Raji (cell line): ENCODE data around the gene PLCH1.

Experiments used
- POLR2A ChIP-seq: IDR thresholded peaks from 2 replicates; pipeline ENCODE4 v1.6.1; 2011; ENCODE audit warnings: low read depth, low read length, control low read depth; ENCODE audit not compliant: insufficient read depth

The PLCH1 gene

DNA sequence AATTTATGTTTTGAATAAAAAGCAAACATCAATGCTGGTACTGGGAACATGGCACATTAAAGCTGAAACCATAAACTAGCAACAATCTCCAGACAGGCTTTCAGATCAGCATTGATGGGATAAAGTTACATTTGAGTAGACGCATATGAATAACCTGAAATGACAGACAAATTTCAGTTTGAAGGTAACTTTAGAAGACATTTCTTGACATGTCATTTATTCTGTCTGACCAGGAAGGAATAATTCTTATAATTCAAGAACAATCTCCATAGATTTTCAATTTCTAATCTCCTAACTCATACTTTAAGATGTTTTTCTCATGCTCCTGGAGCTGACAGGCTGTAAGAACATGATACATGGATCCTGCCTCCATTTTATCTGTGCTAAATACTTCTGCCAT, 69.8 kb downstream of the PLCH1 start:
- no peak for TF ChIP-seq POLR2A

DNA sequence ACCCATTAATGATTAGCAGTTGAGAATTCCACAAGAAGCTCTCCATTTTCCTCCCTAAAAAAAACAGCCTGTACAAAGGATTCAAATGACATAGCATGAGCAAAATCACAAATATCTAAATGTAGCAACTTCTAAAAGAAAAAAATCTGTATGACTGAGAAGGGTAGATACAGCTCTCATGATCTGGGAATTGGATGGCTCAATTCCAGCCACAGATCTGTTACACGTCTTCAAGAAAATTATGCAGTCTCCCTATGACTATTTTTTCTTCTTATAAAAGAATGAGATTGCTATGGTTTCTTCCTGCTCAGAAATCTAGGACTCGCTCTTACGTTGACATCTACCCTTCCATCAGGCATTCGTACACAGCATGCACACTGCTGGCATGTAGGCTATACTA, 71.5 kb downstream of the PLCH1 start:
- no peak for TF ChIP-seq POLR2A

DNA sequence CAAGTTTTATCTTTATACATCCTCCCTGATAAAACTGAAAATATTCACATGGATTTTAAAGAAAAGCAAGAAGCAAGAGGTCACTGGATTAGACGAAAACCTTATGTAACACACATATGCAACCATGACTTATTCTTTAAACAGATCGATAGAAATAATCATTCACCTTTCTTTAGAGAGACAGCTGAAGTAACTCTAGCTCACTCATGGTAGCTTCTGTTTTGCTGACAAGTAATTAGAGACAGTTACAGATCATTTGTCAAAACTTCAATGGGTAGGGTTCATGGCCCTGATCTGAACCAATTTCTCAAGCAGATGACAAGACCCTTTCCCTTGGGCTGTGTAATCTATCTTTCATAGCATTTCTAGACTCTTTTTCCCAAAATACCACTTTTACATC, 74.5 kb downstream of the PLCH1 start:
- TF ChIP-seq POLR2A: no peak

DNA sequence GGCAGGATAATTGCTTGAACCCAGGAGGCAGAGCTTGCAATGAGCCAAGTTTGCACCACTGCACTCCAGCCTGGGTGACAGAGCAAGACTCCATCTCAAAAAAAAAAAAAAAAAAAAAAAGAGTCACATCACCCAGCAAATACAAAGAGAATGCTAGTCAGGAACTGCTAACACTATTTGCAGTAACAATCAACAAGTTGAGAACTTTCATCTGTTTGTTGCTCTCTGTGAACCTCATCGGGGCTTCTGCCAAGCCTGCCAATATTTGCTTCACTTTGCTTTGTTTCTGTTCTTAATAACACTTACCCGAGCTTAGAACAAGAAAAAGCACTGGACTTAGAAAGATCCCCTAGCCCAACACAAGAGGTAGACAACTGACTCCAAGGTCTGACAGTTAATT, 76.9 kb downstream of the PLCH1 start:
- TF ChIP-seq POLR2A: no peak

DNA sequence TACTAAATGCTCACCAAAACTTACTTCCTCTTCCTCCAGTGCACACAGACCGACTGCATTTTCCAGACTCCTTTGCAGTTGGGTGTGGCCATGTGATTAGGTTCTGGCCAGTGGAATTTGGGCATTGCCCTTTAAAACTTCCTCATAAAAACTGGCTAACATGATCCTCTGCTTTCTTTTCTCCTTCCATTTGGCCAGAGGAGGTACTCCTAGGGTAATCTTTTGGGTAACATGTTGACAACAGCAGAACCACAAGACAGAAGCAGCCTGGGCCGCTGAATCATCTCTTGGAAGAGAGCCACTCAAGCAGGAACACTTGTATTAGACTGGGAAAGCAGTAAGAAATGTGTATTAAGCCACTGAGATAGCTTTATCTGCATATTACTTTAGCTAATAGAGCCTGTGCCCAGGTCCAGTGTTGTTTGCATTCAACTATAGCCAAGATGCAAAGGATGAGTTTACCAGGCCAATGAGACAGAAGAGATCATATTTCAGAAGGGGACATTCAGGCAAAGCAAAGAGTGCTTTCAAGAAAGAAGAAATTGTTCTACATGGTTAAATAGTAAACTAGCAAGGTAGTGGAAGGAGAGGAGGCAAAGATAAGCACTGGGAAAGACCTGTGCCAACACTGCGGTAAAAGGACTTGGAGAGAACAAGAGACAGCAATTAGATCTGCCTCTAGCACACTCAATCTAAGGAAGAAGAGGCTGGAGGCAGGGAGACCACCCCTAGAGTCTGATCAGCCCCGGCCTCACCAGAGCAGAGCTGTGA, 79.8 kb downstream of the PLCH1 start:
- no peak for TF ChIP-seq POLR2A

DNA sequence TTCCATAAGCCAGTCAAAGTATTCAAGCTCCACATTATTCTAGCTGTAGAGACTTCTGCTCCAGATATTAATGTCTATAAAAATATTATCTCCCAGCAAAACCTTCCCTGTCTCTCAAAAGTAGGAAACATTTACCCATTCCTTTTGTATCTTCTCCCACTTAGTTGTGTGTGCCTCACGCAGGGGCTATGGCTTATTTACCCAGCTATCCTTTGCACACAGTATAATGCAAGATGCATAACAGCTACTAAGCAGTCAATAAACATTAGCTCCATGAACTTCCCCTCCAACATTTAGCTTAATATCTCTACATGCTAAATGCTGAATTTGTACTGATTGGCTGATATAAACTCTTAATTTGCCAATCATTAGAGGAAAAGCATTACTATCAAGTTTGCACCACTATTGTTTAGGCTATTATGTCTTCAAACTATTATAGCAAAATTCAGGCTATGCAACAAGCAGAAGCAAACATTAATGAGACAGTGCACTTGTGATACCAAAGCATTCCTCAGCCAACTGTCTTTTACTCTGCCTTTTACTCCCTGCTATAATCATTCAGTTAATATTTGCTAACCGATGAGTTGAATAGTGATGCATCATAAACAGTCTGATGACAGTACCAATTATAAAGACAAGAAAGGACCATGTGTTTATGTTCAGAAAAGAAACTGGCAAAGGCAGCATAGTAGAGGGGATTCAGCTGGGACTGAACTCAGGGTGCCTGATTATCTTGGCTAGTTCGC, 81.2 kb downstream of the PLCH1 start:
- no peak for TF ChIP-seq POLR2A

DNA sequence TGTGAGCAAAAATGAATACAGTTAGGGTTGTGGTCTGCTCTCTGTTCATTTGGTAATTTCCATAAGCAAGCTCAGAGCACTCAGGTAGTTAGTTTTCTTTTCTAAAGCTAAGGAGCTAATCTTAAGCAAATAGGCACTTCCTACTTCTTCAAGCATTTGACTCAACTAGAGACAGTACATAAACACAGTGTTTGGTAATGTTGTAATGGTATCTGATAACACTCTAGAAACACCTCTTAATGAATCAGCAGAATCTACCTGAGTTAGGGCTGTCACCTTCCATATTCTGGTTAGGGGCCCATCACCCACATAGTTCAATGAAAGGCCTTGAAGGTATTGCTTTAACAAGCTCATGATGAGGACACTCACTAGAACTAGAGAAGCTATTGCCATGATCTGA, 83.1 kb downstream of the PLCH1 start:
- TF ChIP-seq POLR2A: no peak

DNA sequence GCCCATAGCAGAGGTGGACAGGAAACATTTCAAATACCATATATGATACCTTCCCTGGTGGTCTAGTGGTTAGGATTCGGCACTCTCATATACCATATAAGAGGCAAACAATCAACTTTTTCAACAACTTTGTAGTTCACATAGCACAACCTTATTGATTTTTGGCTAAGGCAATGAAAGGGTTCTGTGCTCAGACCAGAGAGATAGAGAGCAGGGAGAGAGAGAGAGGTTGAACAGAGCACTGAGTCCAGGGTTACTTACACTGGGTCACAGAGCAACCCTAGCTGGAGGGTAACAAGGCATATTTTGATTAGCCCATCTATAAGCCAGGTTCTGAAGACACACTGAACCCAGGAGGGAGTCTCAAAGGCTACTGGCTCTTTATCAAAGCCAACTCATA, 83.8 kb downstream of the PLCH1 start:
- TF ChIP-seq POLR2A: no peak

DNA sequence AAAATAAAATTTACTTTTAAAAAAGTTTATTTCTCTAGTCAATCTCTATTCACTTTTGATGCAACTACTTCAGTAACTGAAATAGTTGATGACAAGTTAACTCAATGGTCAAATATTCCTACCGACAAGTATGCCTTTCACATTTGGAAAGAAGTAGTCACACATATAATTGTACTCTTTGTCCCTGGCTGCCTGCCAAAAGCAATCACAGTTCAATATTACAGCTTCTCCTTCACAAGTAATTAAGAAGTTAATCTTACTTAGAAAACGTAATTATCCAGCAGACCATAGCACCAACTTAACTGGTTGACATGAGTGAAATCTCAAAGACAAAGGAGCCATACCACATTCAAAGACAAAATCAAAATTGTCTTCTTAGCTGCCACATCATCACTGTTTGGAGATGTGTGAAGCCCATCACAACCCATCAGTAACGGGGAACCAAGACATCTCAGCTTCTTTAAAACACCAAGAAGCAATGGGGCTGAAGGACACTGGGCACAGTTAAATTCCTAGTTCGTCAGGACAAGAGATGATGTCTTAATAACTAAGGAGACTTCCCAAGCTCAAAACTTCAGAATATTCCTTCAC, 86.1 kb downstream of the PLCH1 start:
- TF ChIP-seq POLR2A: no peak

DNA sequence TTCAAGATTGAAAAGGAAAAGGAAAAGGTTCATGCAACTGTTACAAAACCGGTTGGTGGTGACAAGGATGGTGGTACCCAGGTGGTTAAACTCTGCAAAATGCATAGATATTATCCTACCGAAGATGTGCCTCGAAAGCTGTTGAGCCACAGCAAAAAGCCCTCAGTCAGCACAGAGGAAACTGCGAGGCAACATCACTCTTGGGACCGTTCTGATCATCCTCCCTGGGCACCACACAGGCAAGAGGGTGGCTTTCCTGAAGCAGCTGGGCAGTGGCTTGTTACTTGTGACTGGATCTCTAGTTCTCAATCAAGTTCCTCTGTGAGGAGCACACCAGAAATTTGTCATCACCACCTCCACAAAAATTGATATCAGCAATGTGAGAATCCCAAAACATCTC, 86.9 kb downstream of the PLCH1 start:
- TF ChIP-seq POLR2A: no peak

DNA sequence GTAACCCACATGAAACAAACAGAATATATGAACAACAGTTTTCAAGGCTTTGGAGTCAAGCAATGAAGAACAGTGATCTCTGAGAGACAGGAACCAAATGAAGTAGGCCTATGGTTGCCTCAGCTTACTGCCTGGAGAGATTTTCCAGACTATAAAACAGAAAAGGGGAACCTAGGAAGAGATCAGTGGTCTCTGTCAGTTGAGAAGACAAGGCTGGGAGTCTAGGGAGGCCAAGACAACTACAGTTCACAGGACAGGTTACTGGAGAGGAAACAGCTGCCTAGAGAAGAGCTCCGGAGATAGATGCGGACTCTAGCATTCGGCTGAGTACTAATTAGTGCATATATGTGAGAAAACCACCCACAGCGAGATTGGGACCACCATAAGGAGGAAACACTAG, 87.7 kb downstream of the PLCH1 start:
- TF ChIP-seq POLR2A: no peak

DNA sequence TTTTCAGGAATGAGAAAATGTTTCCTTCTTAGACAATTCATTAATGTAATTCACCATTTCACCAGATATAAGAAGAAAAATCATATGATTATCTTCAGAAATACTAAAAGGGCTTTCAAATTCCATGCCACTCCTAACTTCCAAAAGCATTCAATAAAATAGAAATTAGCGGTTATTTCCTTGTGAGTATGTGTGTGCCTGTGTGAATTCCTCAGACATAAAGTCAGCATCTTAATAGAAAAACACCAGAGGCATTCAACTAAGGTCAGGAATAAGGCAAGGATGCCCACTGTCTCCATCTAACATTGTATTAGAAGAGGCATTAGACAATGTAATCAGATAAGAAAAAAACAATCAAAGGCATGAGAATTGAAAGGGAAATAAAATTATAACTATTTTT, 88.4 kb downstream of the PLCH1 start:
- no peak for TF ChIP-seq POLR2A

DNA sequence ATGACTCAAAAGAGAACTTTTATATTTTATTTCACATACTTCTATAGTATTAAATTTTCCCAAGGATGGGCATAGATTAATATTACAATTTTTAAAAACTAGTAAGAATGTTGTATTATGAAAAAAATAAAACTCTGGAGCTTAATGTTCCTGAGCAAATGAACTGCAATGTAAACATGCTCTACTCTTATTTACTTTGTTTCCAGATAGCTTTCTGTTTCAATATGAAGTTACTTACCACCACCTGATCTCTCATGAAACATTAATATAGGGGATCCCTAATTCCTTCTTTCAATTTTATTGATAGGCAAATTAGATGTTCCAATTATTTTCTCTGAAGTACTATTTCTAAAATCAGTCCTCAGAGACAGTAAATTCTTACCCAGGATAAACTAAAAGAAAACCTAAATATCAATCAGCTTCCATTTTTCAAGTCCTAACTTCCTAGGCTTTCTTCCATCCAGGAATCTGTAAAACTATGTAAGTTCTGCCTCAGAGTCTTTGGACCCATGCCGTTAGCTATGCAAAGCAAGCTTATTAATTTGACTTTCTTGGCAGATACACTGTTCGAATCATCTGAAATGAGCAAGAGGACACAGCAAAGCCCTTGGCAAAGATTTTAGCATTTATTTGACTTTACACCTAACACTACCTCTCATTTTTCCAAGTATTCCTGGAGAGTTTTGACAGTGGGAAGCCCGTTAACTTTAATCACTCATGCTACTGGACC, 93.2 kb downstream of the PLCH1 start:
- TF ChIP-seq POLR2A: no peak

DNA sequence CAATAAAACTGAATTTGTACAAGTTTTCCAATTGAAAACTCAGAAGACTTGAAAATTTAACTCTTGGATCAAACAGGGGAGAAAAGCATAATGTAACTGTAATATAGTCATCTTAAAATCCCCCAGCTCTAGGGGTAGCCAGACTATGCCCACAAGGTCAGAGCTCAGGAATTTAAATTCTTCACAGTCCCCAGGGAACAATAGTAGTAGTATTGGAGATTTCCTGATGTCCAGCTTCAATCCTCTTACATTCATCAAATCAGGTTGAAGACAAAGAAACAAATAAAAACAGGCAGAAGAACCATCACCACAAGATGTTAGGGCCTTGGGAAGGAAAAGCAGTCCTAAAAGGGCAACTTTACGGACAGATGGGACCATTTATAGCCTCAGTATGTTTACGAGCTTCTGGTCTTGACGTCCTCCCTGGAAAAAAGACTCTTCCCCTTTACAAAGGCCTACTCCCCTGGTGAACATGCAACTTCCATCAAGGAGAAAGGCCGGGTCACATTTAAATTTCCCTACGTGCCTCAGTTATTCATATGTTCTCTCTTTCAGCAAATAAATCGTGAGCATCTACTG, 96.8 kb downstream of the PLCH1 start:
- no peak for TF ChIP-seq POLR2A

DNA sequence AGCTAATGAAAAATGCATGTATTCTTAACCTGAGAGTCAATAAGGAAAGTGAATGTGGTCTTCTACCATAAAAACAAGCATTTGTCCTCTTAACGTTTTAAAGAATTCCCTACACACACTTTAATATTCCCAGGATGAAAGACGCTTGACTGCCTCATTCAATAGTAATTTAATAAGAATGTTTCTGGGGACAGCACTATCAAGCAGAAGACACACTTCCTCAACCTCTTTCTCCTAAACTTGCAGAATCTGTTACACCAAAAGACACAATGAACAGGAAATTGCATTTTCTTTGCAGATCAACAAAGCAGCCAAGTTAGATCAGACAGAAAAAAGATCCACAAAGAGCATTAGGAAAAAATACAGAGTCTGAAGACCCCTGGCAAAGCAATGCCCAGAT, 97.7 kb downstream of the PLCH1 start:
- TF ChIP-seq POLR2A: no peak
